ENCODE measurements around the gene CDKN2D. TPM values are rescaled to one million over a fixed set of nuclear protein-coding genes. Genes with fewer than 3 reads are reported as not detected.
A peak's percentile ranks its signal among the peaks of the same experiment; 100 is the strongest.
"Not testable (repeated sequence)": the region's sequence is repeated elsewhere in the genome, so short reads cannot be mapped to it uniquely, and the experiment has no call there.

CDKN2D gene
- polyA plus RNA-seq, 1 experiment, result 3.9 TPM

GRCh38 chr19:10544242-10544752 lies 24.5 kb downstream of the CDKN2D start:
- POLR2A ChIA-PET, result no interaction called here
- H3K4me3 ChIP-seq (ENCODE audit: low read depth, low read length), result peak overlapping the region; percentile 80

GRCh38 chr19:10543420-10544241 lies 25.1 kb downstream of the CDKN2D start, which contains the start of gene ATG4D:
Gene ATG4D (plus strand): TSS chr19:10543904. CDS start chr19:10544091, 187 bp downstream.
- TF ChIP-seq CTCF (IDR thresholded peaks at IDR 0.05; ENCODE audit: low read depth, low read length), result no peak
- Histone ChIP-seq H3K27me3 (ENCODE audit: control insufficient read depth, insufficient read depth, low read length) (no peaks in the 10 kb centered on the region), H3K9me3 (ENCODE audit: control insufficient read depth, insufficient read depth, low read length) (no peaks in the 10 kb centered on the region; the same call in 1 of the 2 replicates), H3K4me3 (ENCODE audit: low read depth, low read length) (peak within 1 kb of the TSS; percentile 80), H3K27ac (ENCODE audit: low read depth, low read length) (no peak within 1 kb of the TSS)
- DNase-seq (ENCODE audit: low read depth, low spot score), result no peak
- POLR2A ChIA-PET, result no interaction called here
- CTCF ChIA-PET, result interaction anchor here (0.5 to 1.1 kb wide), 2 partner anchors 38 to 101 kb away, joined by 3 read pairs; no protein-coding TSS in a partner anchor

More at GRCh38 chr19:10544242-10544752, 24.5 kb downstream of the CDKN2D start:
- DNase-seq (ENCODE audit: low read depth, low spot score), result no peak
- no peaks in the 10 kb centered on the region; the same call in 1 of the 2 replicates for H3K9me3 ChIP-seq (ENCODE audit: control insufficient read depth, insufficient read depth, low read length)
- no peaks in the 10 kb centered on the region for H3K27me3 ChIP-seq (ENCODE audit: control insufficient read depth, insufficient read depth, low read length)
- no peak for TF ChIP-seq CTCF (IDR thresholded peaks at IDR 0.05; ENCODE audit: low read depth, low read length)
- H3K27ac ChIP-seq (ENCODE audit: low read depth, low read length), result no peak overlapping the region
- CTCF ChIA-PET, result no interaction called here

- H3K9me3 ChIP-seq (ENCODE audit: control insufficient read depth, insufficient read depth, low read length), result no peaks in the 10 kb centered on the region; the same call in 1 of the 2 replicates
- no peaks in the 10 kb centered on the region for H3K27me3 ChIP-seq (ENCODE audit: control insufficient read depth, insufficient read depth, low read length)
- ChIA-PET CTCF (interaction anchor here (0.5 to 1.1 kb wide), 3 partner anchors 17 to 102 kb away, joined by 3 read pairs; no protein-coding TSS in a partner anchor), POLR2A (no interaction called here)
- no peak overlapping the region; the same call in 1 of the 2 replicates for H3K4me3 ChIP-seq (ENCODE audit: low read depth, low read length)
- no peak for TF ChIP-seq CTCF (IDR thresholded peaks at IDR 0.05; ENCODE audit: low read depth, low read length)
- DNase-seq (ENCODE audit: low read depth, low spot score), result no peak
- no peak overlapping the region for H3K27ac ChIP-seq (ENCODE audit: low read depth, low read length)
These were observed 25.7 kb downstream of the CDKN2D start for GRCh38 chr19:10543059-10543419.

GRCh38 chr19:10539016-10539415 lies 29.8 kb downstream of the CDKN2D start:
- H3K9me3 ChIP-seq (ENCODE audit: control insufficient read depth, insufficient read depth, low read length); H3K4me3 ChIP-seq (ENCODE audit: low read depth, low read length); POLR2A ChIA-PET; CTCF ChIA-PET; H3K27me3 ChIP-seq (ENCODE audit: control insufficient read depth, insufficient read depth, low read length); DNase-seq (ENCODE audit: low read depth, low spot score); H3K27ac ChIP-seq (ENCODE audit: low read depth, low read length): not testable (repeated sequence)

GRCh38 chr19:10538204-10538983 lies 30.4 kb downstream of the CDKN2D start:
- CTCF ChIA-PET, result interaction anchor here (0.7 kb wide), 1 partner anchor 33 kb away, joined by 4 read pairs; no protein-coding TSS in a partner anchor
- peaks cover 8% of the 10 kb centered on the region for H3K27me3 ChIP-seq (ENCODE audit: control insufficient read depth, insufficient read depth, low read length)
- POLR2A ChIA-PET, result no interaction called here
- H3K9me3 ChIP-seq (ENCODE audit: control insufficient read depth, insufficient read depth, low read length), result no peaks in the 10 kb centered on the region; the same call in 1 of the 2 replicates
- H3K27ac ChIP-seq (ENCODE audit: low read depth, low read length), result no peak overlapping the region
- TF ChIP-seq CTCF (IDR thresholded peaks at IDR 0.05; ENCODE audit: low read depth, low read length), result no peak
- DNase-seq (ENCODE audit: low read depth, low spot score), result no peak
- no peak overlapping the region for H3K4me3 ChIP-seq (ENCODE audit: low read depth, low read length)

All from AG04450 (cell line).